Right lung (tissue), 5 donors: ENCODE results near the gene PRPF8. TPM values are rescaled to one million over a fixed set of nuclear protein-coding genes. Genes with fewer than 3 reads are reported as not detected.

Experiments
- DNase-seq, 2 donors: peaks; one replicate each; pipeline ENCODE4 v3.0.0-alpha.2; 2013
- polyA plus RNA-seq, 5 donors: library from polyadenylated mRNA; unstranded; fragments of 120-200 nt; gene quantifications; one replicate each; pipeline versions ENCODE4 v1.2.1 to v1.2.3, GENCODE V29; 2013; ENCODE audit warnings: inconsistent platforms in 1 of 5, low replicate concordance in 1 of 5; ENCODE audit not compliant: insufficient read length in 5 of 5, insufficient read depth in 1 of 5

PRPF8 gene
- polyA plus RNA-seq, 5 donors, result 241 to 367 (median 316) TPM

DNA sequence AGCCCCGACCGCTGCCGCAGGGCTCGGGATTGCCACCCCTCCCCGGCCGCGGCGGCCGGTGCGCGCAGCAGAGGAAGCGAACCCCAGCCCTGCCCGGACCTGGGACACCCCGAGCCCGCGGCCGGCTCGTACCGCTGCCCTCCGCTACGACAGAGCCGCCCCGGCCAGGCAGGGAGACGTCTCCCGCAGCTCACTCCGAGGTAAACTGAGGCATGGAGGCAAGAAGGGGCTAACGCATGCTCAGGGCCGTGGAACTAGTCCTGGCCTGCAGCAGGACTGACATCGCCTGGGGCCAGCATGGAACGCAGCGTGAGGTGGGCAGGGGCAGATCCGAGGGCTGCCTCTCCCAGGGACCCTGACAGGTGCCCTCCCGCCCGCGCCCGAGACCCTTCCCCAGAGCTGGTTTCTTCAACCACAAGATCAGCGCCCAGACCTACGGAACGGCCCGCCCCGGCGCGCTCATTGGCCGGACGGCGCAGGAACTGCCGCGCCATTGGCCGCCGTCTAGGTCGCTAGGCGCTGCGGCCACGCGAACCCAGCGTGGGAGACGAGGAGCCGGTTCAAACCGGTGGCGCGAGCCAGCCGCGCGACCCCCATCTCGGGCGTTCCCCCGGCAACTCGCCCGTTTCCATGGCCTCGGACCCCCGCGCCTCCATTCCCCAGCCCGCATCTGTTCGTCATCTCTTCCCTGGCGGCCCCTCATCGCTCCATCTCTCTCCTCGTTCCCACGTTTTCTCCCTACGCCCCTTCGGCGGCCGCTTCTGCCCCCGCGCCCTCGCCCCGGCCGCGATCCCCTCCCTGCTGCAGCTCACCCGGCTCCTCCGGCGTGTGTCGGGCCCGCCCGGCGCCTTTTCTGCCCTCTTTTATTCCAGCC is 56.4 kb downstream of the PRPF8 start, which contains the start of gene SLC43A2:
Gene SLC43A2, minus strand, starts transcription at position 853 of the 874 bp plus-strand sequence. CDS start 960 bp downstream, outside the sequence.
- DNase-seq, result peak; percentile 85 to 86

DNA sequence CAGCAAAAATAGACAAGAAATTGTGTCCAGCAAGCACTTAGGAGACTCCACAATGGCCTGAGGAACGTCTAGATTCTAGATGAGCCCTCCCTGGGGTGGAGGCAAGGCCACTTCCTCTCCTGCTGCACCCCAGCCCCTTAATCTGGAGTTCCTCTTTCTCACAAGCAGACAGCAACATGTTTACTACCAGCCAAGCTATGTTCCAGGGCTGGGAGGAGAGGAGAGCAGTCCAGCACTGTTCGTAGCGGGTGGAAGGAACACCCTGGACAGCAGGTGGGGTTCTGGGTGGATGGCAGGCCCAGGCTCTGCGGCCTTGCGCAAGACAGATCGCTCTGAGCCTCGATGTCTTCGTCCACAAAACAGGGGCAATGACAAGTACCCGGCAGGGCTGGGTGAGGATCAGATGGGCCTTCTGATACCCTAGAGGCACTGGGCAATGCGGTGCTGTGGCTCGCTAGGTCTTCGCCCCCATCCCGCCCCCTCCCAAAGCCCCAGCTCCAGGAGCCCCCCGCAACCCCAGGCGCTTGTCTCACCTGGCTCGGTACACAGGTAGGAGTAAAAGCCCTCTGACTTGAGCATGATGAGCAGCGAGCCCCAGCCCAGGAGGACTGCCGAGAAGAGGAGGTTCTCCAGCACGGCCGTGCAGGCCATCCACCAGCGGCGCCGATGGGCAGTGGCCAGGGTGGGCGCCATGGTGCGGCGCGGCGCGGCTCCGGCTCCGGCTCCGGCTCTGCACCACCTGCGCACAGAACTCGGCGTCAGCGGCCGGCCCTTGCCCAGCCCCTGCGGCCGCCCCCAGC is 57.3 kb downstream of the PRPF8 start:
- no peak for DNase-seq

DNA sequence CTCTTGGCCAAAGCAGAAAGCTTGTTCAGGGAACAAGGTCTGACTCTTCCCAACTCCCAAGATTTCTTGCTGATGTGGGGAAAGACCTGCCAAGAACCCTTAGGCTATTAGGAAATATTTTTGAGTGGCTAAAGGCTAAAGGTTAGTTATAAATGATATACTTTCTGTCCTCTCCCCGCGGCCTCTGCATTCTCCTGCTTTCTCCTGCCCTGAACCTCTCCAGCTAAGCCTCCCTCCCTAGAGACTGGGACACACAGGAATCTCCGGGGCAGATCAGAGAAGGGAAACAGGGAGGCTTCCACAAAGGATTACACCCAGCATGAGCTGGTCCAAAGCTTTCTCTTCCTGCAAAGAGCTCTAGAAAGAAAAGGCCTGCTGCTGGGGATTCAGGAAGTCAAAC is 58.3 kb downstream of the PRPF8 start:
- no peak for DNase-seq

DNA sequence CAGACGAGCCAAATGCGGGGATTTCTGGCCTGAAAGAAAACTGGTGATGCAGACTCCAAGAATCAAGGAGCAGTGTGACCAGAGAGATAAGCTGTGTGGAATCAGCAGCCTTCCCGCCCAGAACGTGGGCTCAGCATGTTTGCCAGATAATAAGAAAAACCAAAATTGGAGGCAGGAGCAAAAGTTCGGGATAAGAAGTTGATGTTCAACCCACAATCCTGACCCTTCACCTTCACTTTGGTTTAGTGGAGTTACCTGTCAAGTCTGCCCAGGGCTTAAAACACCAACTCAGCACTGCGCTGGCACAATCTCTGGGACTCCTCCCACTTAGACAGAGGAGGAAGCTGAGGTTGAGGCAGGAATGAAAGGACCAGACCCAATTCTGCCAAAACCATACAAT is 59.1 kb downstream of the PRPF8 start:
- no peak for DNase-seq

DNA sequence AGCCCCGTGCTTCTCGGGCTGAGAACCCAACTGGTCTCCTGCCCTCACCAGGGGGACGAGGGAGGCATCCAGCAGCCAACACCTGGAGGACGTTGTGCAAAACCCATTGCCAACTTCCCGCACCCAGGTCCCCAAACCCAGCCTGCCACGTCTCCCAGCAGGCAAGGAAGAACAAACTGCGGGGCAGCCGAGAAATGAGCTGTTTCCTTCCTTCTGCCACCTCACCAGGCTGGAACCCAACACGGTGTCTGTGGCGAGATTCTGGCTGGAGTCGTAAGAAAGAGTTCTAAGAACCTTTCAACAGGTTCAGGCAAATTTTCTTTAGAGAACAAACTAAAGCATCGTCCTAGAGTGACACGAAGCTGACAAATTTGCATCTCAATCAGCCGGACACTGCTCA is 59.6 kb downstream of the PRPF8 start:
- DNase-seq, result no peak

DNA sequence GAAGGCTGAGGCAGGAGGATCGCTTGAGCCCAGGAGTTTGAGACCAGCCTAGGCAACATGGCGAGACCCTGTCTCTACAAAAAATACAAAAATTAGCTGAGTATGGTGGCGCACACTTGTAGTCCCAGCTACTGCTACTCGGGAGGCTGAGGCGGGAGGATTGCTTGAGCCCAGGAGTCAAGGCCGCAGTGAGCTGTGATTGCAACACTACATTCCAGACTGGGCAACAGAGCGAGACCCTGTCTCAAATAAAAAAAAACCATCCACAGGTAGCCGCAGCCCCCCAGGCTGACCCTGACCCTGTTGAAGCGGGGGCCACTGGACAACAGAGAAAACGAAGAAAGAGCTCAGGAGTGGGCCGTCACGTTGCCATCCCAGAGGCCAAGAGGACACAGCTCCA is 60.0 kb downstream of the PRPF8 start:
- DNase-seq, result no peak

DNA sequence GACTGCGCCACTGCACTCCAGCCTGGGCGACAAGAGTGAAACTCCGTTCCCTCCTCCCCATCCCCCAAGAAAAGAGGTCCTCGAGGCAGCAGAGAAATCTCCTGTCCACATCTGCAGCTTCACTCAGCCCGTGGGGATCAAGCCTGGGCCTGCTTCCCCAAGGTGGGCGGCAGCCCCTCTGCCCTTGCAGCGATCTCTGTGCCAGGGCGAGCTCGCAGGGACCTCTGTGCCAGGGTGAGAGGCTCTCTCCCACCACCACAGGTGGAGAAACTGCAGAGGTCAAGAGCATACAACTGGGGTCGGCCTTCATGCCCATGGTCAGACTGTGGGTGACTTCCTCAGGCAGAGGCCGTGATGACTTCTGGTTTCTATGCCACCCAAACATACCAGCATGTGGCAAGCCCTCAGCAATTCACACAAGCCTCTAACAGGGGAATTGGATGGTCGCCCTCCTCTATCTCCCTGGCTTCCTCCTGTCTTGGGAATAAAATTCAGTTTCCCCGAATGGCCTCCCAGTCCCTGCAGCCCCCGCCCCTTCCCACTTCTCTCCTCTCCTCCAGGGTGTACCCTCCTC is 61.5 kb downstream of the PRPF8 start:
- no peak for DNase-seq

DNA sequence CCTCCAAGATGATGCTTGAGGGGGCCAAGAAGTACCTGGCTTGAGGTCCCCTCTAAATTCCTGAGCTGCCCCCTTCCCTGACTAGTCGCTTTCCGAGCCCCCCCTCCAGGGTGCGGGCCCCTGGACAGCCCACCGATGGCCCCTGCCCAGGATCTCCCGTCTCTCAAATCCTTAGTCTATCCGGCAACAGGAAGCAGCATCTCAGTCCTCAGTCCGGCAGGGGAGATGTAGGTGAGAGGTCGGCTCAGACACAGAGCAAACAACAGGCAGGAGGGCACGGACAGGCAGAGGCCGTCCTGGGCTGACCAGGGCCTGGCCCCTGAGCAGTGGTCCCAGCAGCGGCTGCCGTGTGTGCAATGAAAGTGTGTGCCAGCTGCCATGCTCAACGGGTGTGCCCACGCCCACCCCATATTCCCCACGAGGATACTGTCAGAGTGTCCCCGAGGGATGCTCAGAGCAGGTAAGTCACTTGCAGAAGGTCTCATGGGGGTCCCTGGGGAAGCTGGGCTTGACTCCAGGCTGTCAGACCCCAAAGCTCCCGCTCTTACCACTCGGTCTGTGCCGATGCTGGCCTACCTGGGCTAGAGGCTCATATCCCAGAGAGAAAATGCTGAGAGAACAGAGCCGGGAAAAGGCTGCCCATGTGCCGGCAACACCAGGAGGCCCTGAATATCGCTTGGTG is 63.3 kb downstream of the PRPF8 start:
- DNase-seq, result no peak

DNA sequence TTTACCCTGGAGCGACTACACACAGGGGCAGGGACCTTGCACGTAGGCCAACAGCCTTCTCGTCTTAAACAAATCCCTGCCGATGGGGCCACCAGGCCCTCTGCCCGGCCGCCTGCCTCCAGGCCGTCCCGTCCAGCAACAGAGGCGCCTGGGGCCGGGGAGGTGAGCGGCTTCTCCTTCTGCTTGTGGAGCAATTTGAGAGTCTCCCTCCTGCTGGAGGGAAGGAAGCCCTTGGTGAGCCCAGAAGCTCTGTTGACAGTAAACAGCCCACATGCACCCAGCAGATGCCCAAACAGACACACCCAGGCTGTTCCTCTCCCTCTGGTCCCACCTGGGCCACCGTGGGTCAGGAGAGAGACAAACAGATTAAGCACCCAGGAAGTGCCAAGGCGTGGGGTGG is 64.2 kb downstream of the PRPF8 start:
- no peak for DNase-seq

DNA sequence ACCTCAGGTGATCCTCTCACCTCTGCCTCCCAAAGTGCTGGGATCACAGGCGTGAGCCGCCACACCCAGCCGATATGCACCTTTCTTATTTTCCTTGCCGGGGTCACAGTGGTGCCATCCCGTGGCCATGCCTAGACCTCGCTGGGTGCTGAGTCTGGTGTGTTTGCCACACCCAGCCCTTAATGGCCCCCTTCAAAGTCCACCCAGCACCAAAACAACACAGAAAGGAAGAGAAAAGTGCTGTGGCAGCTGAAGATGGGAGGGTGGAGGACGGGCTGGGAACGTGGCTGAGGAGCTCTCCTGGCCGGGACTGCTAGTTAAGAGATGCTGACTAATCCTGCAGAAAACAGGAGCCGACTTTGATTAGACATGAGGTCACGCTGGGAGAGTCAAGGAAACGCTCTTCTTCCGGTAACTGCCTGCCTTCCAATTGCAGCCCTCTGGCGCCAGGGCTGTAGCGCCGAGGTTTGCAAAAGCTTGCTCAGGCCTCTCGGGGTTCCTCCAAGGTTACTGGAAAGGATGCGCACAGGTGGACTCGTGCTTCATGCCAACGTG is 67.0 kb downstream of the PRPF8 start:
- no peak for DNase-seq

DNA sequence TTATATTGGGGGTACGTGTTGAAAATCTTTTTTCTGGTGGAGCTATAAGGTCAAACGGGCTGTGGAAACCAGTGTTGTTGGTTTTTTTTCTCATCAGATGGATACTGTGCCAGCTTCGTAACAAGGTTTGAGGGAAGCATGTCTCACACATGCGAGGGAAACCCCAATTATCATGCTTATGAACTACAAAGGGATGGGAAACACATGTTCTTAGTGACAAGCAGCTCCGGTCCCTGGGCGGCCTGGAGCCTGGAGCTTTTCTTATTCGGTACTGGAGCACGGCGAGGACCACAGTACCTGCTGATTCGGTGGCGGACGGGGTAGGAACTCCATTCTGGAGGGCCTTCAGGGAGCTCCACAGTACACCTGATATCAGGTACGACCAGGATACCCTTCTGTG is 68.6 kb downstream of the PRPF8 start:
- DNase-seq, result peak; percentile 80 to 84

DNA sequence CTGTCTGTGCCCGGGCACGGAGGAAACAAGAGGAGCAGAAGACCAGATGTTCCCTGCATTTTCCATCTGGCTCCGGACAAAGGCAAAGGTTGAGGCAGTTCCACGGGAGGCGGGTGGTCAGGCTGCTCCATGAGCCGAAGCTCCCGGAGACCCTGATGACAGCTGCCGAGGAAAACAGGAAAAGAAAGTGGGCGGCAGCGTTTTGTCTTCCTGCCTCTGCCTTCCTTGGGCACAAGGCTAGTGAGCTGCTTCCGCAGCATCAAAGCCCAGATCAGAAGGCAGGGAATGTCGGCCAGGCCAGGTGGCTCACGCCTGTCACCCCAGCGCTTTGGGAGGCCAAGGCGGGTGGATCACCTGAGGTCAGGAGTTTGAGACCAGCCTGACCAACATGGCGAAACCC is 72.3 kb downstream of the PRPF8 start:
- no peak for DNase-seq

DNA sequence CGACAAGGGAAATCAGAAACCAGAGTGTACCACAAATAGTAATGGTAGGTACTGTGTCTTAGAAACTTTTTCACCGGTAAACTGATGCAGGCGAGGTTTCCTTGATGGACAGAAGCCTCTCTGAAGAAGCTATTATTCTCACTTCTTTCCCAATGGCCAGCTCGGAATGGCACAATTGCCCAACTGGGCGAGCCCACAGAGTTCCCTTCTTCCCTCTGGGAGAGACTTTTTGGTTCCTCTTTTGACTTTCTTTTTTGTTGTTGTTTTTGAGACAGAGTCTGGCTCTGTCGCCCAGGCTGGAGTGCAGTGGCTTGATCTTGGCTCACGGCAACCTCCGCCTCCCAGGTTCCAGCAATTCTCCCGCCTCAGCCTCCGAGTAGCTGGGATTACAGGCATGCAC is 73.0 kb downstream of the PRPF8 start:
- DNase-seq, result no peak

DNA sequence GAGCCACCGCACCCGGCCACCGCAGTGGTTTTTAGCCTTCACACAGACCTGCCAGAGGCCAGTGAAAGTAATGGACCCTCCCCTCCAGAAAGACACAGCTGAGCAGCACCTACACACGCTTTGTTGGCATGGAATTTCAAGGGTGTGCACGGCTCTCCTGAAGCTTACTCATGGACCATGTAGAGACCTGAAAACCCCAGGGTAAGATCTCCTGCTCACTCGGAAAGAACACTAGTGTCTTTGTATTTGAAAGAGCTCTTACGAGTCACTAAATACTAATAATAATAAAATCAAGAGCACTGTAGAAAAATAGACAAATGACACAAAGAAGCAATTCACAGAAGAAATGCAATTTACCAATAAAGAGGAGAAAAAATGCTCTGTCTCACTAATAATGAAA is 76.0 kb downstream of the PRPF8 start:
- no peak for DNase-seq

DNA sequence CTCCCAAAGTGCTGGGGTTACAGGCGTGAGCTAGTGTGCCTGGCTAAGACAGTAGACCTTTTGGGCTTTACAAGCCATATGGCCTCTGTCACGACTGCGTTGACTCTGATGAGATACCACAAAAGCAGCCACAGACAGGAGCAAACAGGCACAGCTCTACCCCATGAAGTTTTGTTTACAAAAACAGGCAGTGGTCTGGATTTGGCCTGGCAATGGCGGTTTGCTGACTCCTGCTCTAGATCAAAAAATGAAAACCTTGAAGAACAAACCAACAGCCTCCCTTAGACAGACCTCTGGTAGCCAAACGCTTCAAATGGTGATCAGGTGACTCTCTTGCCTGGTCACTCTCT is 76.7 kb downstream of the PRPF8 start:
- no peak for DNase-seq

DNA sequence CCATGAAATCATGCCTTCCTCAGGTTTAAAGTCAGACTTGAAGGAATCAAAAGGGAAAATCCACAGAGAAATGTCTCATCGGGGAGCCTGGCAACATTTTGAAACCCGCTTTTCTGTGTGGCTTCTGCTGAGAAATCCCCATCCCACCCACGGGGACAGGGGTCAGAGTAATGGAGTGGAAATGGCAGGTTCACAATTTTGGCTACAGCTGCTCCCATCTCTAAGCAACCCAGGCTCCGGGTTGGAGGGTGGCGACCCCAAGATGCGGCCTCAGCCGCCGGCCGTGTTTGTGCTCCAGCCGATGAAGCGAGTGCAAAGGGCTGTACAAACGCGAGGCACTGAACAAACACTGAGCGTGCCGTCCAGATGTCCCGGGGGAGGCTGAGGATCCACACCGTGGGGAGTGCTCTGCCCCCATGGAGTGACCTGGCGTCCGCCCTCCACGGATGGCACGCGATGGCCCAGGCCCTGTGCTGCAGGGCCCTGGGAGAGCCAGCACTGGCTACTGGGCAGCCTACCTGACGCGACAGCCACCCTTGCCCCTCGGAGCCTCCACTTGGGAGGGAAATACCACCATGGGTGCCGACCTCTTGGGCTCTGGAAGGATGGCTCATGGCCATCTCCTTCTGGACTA is 78.2 kb downstream of the PRPF8 start:
- no peak for DNase-seq

DNA sequence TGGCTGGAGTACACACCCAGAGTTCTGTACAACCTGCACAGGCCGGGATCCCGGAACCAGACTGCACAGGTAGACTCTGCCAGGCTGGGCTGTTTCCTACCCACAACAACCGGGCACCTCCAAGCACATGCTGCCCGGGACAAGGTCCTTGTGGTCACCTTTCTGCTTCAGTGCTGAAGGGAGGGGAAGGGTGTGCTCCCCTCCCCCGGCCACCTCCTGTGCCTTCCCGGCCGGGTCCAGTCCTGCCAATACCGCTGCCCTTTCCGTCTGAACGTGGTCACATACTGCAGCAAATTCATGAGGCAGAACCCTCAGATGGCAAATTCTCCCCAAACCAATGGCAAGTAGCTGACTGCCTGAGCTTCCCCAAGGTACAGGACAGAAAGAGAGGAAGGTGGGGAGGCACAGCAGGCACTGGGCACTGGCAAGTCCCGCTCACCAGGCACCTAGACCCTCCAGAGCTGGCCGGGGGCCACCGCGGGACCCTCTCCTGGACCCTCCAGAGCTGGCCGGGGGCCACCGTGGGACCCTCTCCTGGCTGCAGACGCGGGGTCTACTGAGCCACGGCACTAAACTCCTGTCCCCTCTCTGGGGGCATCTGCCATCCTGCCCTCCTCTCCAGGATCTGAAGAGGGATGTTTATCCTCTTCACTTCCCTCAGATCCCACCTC is 78.9 kb downstream of the PRPF8 start:
- DNase-seq, result no peak

DNA sequence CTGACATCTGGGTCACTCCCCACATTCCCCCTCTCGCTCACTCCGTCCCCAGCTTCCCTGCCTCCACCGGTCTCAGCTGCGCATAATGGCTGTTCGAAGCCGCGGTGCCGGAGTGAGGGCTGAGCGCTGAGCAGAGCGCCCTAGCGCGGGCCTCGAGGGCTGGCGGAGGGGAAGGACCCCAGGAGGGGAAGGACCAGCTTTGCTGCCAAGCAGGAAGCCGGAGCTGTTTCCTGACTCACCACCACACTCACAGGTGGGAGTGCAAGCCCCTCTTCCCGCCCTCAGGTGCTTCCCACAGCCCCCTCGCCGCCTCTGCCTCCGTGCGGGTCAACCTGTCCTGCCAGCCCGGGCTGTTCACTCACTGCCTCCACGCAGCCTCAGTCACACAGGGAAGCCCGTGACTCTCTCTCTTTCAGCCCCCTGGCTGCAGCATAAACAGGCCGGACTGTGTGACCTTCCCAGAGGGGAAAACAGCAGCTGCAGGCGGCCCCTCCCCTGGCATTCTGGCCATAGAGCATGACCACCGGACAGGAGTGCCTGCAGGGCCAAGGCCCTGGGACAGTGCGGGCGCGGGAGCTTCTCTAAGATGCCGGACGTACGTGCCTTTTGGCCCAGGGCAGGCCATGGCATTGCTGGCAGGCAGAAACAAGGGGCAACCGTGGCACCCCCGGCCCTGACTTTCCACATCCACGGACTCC is 79.7 kb downstream of the PRPF8 start:
- no peak for DNase-seq

DNA sequence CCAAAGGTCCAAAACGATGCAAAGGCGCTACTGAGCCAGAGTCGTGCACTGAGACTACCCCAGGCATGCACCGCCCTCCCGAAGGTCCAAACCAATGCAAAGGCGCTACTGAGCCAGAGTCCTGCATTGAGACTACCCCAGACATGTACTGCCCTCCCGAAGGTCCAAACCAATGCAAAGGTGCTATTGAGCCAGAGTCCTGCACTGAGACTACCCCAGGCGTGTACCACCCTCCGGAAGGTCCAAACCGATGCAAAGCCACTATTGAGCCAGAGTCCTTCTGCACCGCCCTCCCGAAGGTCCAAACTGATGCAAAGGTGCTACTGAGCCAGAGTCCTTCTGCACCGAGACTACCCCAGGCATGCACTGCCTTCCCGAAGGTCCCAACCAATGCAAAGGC is 83.1 kb downstream of the PRPF8 start:
- no peak for DNase-seq
